IMR-90 (cell line): ENCODE measurements around the gene CNNM2. TPM values are rescaled to one million over a fixed set of nuclear protein-coding genes. Genes with fewer than 3 reads are reported as not detected.

ENCODE experiments used
- ATAC-seq: fragments of 200-7000 bp; cut with Tn5 transposase; 2 replicates; pipeline ENCODE4 v1.9.1; 2020; ENCODE audit warnings: low read depth, mild to moderate bottlenecking, moderate library complexity
- BruUV-seq: library from RNA; stranded (reverse); fragments of 400-500 nt; replicated peaks from 2 replicates; lab custom pipeline; 2021; lab: Mats Ljungman, UMichigan
- CTCF ChIA-PET: fragments of 300-600 bp; formaldehyde crosslinking; extraction: SDS; loops from one replicate; lab custom pipeline; 2021; ENCODE audit warnings: antibody characterized with exemption; lab: Yijun Ruan, JAX
- POLR2A ChIA-PET: fragments of 300-600 bp; sonication (Branson Sonifier 250); formaldehyde crosslinking; loops from one replicate; lab custom pipeline; 2022; ENCODE audit warnings: antibody characterized with exemption; ENCODE audit not compliant: unreplicated experiment; lab: Charles Lee
- DNase-seq: peaks from one replicate; pipeline ENCODE4 v3.0.0; 2013
- H2AFZ ChIP-seq: replicated peaks from 2 replicates; pipeline ENCODE3; 2013; ENCODE audit warnings: low read length, mild to moderate bottlenecking; ENCODE audit not compliant: poor library complexity
- H2AK5ac ChIP-seq: 2 replicates; pipeline ENCODE4 v1.6.1; 2013; ENCODE audit warnings: low read depth, low read length, inconsistent platforms
- H2AK9ac ChIP-seq: replicated peaks from 2 replicates; pipeline ENCODE3; 2013; ENCODE audit warnings: mild to moderate bottlenecking, low read depth, low read length, moderate library complexity; ENCODE audit not compliant: poor library complexity
- H2BK120ac ChIP-seq: 2 replicates; pipeline ENCODE4 v1.6.1; 2013; ENCODE audit warnings: low read depth, low read length, inconsistent platforms
- H2BK15ac ChIP-seq: 3 replicates; pipeline ENCODE4 v1.6.1; 2013; ENCODE audit warnings: low read depth, low read length, inconsistent platforms
- H2BK20ac ChIP-seq: 2 replicates; pipeline ENCODE4 v1.6.1; 2013; ENCODE audit warnings: low read depth, mild to moderate bottlenecking, inconsistent platforms, low read length, moderate library complexity
- H2BK5ac ChIP-seq: 2 replicates; pipeline ENCODE4 v1.6.1; 2013; ENCODE audit warnings: mild to moderate bottlenecking, low read depth, low read length, inconsistent platforms; ENCODE audit not compliant: poor library complexity, severe bottlenecking
- H3K14ac ChIP-seq: replicated peaks from 2 replicates; pipeline ENCODE4 v1.6.1; 2013; ENCODE audit warnings: low read depth, low read length, inconsistent platforms
- H3K18ac ChIP-seq: 2 replicates; pipeline ENCODE4 v1.6.1; 2013; ENCODE audit warnings: low read depth, low read length, control low read depth
- H3K23ac ChIP-seq: 2 replicates; pipeline ENCODE4 v1.6.1; 2013; ENCODE audit warnings: low read depth, low read length, inconsistent platforms
- H3K27ac ChIP-seq: 2 replicates; pipeline ENCODE4 v1.5.1; 2013; ENCODE audit warnings: mild to moderate bottlenecking, control low read depth, low read length; ENCODE audit not compliant: insufficient read depth
- H3K27me3 ChIP-seq: 2 replicates; pipeline ENCODE4 v1.6.1; 2013; ENCODE audit warnings: low read length; ENCODE audit not compliant: control insufficient read depth, insufficient read depth
- H3K36me3 ChIP-seq: 2 replicates; pipeline ENCODE4 v1.6.1; 2013; ENCODE audit warnings: low read length, mixed read lengths; ENCODE audit not compliant: control insufficient read depth, insufficient read depth
- H3K4ac ChIP-seq: 2 replicates; pipeline ENCODE4 v1.6.1; 2013; ENCODE audit warnings: low read depth, low read length, inconsistent platforms
- H3K4me1 ChIP-seq: 2 replicates; pipeline ENCODE4 v1.6.1; 2013; ENCODE audit warnings: low read length, mixed read lengths; ENCODE audit not compliant: control insufficient read depth, insufficient read depth
- H3K4me2 ChIP-seq: 2 replicates; pipeline ENCODE4 v1.6.1; 2013; ENCODE audit warnings: low read depth, mild to moderate bottlenecking, control low read depth, low read length, moderate library complexity
- H3K4me3 ChIP-seq: 2 replicates; pipeline ENCODE4 v1.5.1; 2013; ENCODE audit warnings: low read depth, mild to moderate bottlenecking, control low read depth, low read length, moderate library complexity; ENCODE audit not compliant: insufficient read depth
- H3K56ac ChIP-seq: 2 replicates; pipeline ENCODE4 v1.6.1; 2013; ENCODE audit warnings: low read length, inconsistent platforms; ENCODE audit not compliant: insufficient read depth; ENCODE audit errors: extremely low read depth
- H3K79me1 ChIP-seq, 2 experiments: 2 replicates each; pipeline ENCODE4 v1.6.1; 2013; ENCODE audit warnings: low read length in 2 of 2, inconsistent platforms in 1 of 2, low read depth in 1 of 2
- H3K9ac ChIP-seq: 2 replicates; pipeline ENCODE4 v1.6.1; 2013; ENCODE audit warnings: low read depth, low read length, control low read depth
- H3K9me1 ChIP-seq: 2 replicates; pipeline ENCODE4 v1.6.1; 2013; ENCODE audit warnings: low read length, inconsistent platforms; ENCODE audit not compliant: insufficient read depth
- H3K9me3 ChIP-seq: 2 replicates; pipeline ENCODE4 v1.6.1; 2013; ENCODE audit warnings: low read length; ENCODE audit not compliant: control insufficient read depth, insufficient read depth
- H4K20me1 ChIP-seq: 2 replicates; pipeline ENCODE4 v1.6.1; 2013; ENCODE audit warnings: low read length, inconsistent platforms; ENCODE audit not compliant: insufficient read depth
- H4K5ac ChIP-seq: 2 replicates; pipeline ENCODE4 v1.6.1; 2013; ENCODE audit warnings: mild to moderate bottlenecking, low read depth, low read length, control low read depth
- H4K8ac ChIP-seq, 2 experiments: 2 replicates each; pipeline ENCODE4 v1.6.1; 2013; ENCODE audit warnings: low read depth in 2 of 2, low read length in 2 of 2, control low read depth in 1 of 2, inconsistent platforms in 1 of 2
- H4K91ac ChIP-seq: 2 replicates; pipeline ENCODE4 v1.6.1; 2013; ENCODE audit warnings: low read depth, low read length, inconsistent platforms; ENCODE audit not compliant: insufficient read depth
- CEBPB ChIP-seq: IDR thresholded peaks from 2 replicates; pipeline ENCODE4 v1.6.1; 2012; ENCODE audit warnings: low read depth, low read length, improper control_type of control experiment
- POLR2A ChIP-seq: IDR thresholded peaks from 2 replicates; pipeline ENCODE4 v1.6.1; 2012; ENCODE audit warnings: mild to moderate bottlenecking, low read depth, low read length
- WGBS, 2 experiments: methylation state at CpG; one replicate each; pipeline versions ENCODE4 v1.1.5 to v1.1.7; 2013; ENCODE audit warnings: missing lambda C conversion rate in 2 of 2; ENCODE audit not compliant: insufficient read length in 1 of 2; ENCODE audit errors: extremely low coverage in 2 of 2; 5-methylcytosine and 5-hydroxymethylcytosine counted together
- dilution Hi-C: fragments of 300-500 bp; cut with HindIII; formaldehyde crosslinking; loops from one replicate; pipeline ENCODE4 v1.14.3; 2018; ENCODE audit warnings: low sequenced_read_pairs; ENCODE audit not compliant: unreplicated experiment
- in situ Hi-C: fragments of 300-500 bp; cut with MboI; formaldehyde crosslinking; loops from 3 replicates; pipeline ENCODE4 v1.14.3; 2019; ENCODE audit warnings: low sequenced_read_pairs, inconsistent platforms, mixed read lengths
- intact Hi-C: fragments of 100-400 bp; cut with micrococcal nuclease; formaldehyde crosslinking; loops from 2 replicates; pipeline ENCODE4 v1.10.0; 2022
- polyA plus RNA-seq, 3 experiments: library from polyadenylated mRNA; depleted of rRNA; stranded (reverse); fragments of >200 nt; gene quantifications; 2 replicates each; pipeline ENCODE4 v1.2.3, GENCODE V29; 2012; ENCODE audit warnings: low replicate concordance in 1 of 3
- total RNA-seq: library from RNA; depleted of rRNA; stranded (reverse); fragments of >200 nt; gene quantifications from 2 replicates; pipeline ENCODE4 v1.2.3, GENCODE V29; 2012

The CNNM2 gene
- total and polyA plus RNA-seq, 2 of the 4 experiments (the other 2 are of a cell fraction): 4.7 to 5.6 TPM

DNA sequence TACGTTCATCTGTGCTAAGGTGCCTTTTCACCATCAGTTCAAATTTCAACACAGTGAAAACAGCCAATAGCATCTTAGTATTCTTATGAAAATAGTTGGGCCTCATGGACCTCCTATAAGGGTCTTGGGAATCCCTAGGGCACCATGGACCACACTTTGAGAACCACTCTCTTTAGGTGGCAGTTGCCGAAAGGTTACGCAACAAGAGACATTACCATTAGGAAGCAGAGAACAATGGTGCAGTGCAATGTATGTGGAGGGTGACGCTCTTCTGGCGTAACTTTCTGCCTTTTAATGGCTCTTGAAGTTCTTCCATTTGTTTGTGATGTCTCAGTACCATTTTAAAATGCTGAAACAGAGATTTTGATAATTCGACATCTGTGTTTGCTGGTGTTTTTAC is 131.1 kb downstream of the CNNM2 start:
- no peak overlapping the region for H3K4me2 ChIP-seq
- peaks cover 14% of the 10 kb centered on the region for H3K4me1 ChIP-seq
- no peak overlapping the region for H3K14ac ChIP-seq
- no peak for ATAC-seq
- DNase-seq: no peak
- no peak overlapping the region for H2AK9ac ChIP-seq
- H3K9me3 ChIP-seq: no peaks in the 10 kb centered on the region
- no peak overlapping the region for H2AFZ ChIP-seq
- no peak for TF ChIP-seq POLR2A
- TF ChIP-seq CEBPB: peak; percentile 89
- H4K5ac ChIP-seq: no peak overlapping the region
- no peak overlapping the region for H3K9ac ChIP-seq
- BruUV-seq: no TSS peak
- H3K79me1 ChIP-seq: peaks cover 20 to 62% of the 10 kb centered on the region in 2 experiments; a peak in 3 of 4 replicates
- H2BK15ac ChIP-seq: 0 out of 3 replicates have a peak overlapping the region, but pooled peaks have one; percentile 29
- dilution Hi-C loops (no loop called here), intact Hi-C loops (loop anchor here (10.0 kb wide), 1 partner anchor 54 kb away; no protein-coding TSS in a partner anchor), in situ Hi-C loops (no loop called here)
- peak overlapping the region; percentile 16; the same call in 1 of the 2 replicates for H2BK120ac ChIP-seq
- no peak overlapping the region for H3K18ac ChIP-seq
- H3K36me3 ChIP-seq: no peaks in the 10 kb centered on the region
- peak overlapping the region; percentile 14; the same call in 1 of the 2 replicates for H3K4ac ChIP-seq
- WGBS, 2 experiments: no CpG with 5 or more reads among the region's 6 CpGs
- peak overlapping the region; percentile 44 for H4K91ac ChIP-seq
- no peak overlapping the region for H3K23ac ChIP-seq
- H3K56ac ChIP-seq: no peak overlapping the region
- ChIA-PET CTCF (interaction anchor here (0.7 kb wide), 1 partner anchor 15 kb away, joined by 3 read pairs; no protein-coding TSS in a partner anchor), POLR2A (no interaction called here)
- no peaks in the 10 kb centered on the region for H4K20me1 ChIP-seq
- H3K4me3 ChIP-seq: no peak overlapping the region
- peak overlapping the region; percentile 85; the same call in 1 of the 2 replicates for H2AK5ac ChIP-seq
- no peaks in the 10 kb centered on the region for H3K27me3 ChIP-seq
- H3K27ac ChIP-seq: no peak overlapping the region
- no peak overlapping the region for H2BK5ac ChIP-seq
- H3K9me1 ChIP-seq: peaks cover 20% of the 10 kb centered on the region
- no peak overlapping the region for H4K8ac ChIP-seq
- peak overlapping the region; percentile 44; the same call in 1 of the 2 replicates for H2BK20ac ChIP-seq
